Retinal pigment epithelial cell (primary cell): ENCODE data around the gene GJB4.
"Not testable (repeated sequence)": the region's sequence is repeated elsewhere in the genome, so short reads cannot be mapped to it uniquely, and the experiment has no call there.

ENCODE experiments used
- DNase-seq: peaks from one replicate; pipeline ENCODE4 v3.0.0-alpha.2; 2010; ENCODE audit warnings: low read depth
- H3K4me3 ChIP-seq: 2 replicates; pipeline ENCODE4 v1.5.1; 2011; ENCODE audit warnings: mild to moderate bottlenecking, low read length, control low read depth, moderate library complexity
- TF ChIP-seq, protein P1 (sequence below): conservative IDR thresholded peaks from 2 replicates; pipeline ENCODE4 v1.5.1; 2011; ENCODE audit warnings: low read depth, low read length, control low read depth, inconsistent platforms

GJB4 gene

GRCh38 chr1:34795916-34796315 lies 36.4 kb downstream of the GJB4 start:
- TF ChIP-seq, protein P1, sequence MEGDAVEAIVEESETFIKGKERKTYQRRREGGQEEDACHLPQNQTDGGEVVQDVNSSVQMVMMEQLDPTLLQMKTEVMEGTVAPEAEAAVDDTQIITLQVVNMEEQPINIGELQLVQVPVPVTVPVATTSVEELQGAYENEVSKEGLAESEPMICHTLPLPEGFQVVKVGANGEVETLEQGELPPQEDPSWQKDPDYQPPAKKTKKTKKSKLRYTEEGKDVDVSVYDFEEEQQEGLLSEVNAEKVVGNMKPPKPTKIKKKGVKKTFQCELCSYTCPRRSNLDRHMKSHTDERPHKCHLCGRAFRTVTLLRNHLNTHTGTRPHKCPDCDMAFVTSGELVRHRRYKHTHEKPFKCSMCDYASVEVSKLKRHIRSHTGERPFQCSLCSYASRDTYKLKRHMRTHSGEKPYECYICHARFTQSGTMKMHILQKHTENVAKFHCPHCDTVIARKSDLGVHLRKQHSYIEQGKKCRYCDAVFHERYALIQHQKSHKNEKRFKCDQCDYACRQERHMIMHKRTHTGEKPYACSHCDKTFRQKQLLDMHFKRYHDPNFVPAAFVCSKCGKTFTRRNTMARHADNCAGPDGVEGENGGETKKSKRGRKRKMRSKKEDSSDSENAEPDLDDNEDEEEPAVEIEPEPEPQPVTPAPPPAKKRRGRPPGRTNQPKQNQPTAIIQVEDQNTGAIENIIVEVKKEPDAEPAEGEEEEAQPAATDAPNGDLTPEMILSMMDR, result no peak
- DNase-seq, result no peak
- no peak overlapping the region for H3K4me3 ChIP-seq

GRCh38 chr1:34796990-34797389 lies 37.5 kb downstream of the GJB4 start:
- TF ChIP-seq, protein P1, result no peak
- no peak overlapping the region for H3K4me3 ChIP-seq
- DNase-seq, result no peak

- DNase-seq, result no peak
- no peak overlapping the region for H3K4me3 ChIP-seq
- TF ChIP-seq, protein P1, result no peak
Observed at GRCh38 chr1:34800214-34800613, 40.7 kb downstream of the GJB4 start.

- DNase-seq, result no peak
- TF ChIP-seq, protein P1, result no peak
- no peak overlapping the region for H3K4me3 ChIP-seq
Observed at GRCh38 chr1:34803770-34804169, 44.2 kb downstream of the GJB4 start.

GRCh38 chr1:34806396-34806795 lies 46.9 kb downstream of the GJB4 start:
- no peak for DNase-seq
- no peak overlapping the region for H3K4me3 ChIP-seq
- TF ChIP-seq, protein P1, result no peak

DNA sequence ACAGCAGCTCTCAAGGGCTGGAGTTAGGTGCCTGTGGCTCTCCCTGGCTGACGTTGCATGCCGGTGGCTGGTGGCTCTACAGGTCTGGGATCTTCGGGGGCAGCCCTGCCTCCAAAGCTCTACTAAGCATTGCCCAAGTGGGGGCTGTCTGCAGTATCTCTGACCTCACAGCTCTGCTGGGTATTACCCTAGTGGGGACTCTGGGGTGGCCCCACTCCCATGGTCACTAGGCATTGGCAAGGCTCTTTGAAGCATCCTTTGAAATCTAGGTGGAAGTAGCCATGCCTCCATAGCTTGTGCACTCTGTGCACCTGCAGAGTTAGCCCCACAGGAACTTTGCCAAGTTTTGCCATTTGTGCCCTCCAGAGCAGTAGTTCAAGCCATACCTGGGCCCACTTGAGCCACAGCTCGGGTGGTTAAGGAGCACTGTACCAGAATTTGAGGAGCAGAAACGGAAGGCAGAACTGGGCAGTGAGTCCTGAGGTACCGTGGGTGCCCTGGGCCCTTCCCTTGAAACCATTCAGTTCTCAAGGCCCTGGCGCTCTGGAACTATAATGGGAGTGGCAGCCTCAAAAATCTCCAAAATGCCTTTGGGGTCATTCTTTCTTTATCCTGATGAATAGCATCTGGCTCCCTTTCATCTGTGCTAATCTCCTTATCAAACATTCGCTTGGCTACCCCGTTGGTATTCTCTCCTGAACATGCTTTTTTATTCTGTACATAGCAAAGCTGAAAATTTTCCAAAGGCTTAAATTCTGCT lies 48.7 kb downstream of the GJB4 start:
- DNase-seq, result no peak
- no peak overlapping the region for H3K4me3 ChIP-seq
- TF ChIP-seq, protein P1, result no peak

DNA sequence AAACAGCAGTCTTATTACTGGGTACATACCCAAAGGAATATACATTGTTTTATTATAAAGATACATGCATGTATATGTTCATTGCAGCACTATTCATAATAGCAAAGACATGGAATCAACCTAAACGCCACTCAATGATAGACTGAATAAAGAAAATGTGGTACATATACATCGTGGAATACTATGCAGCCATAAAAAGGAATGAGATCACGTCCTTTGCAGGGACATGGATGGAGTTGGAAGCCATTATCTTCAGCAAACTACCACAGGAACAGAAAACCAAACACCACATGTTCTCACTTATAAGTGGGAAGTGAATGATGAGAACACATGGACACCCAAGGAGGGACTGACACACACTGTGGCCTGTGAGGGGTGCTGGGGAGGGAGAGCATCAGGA lies 51.2 kb downstream of the GJB4 start:
- H3K4me3 ChIP-seq, DNase-seq: not testable (repeated sequence)
